Fibroblast of lung (primary cell): ENCODE measurements around the gene GNPTG. TPM values are rescaled to one million over a fixed set of nuclear protein-coding genes. Genes with fewer than 3 reads are reported as not detected.

Experiments used
- DNase-seq, 2 donors: peaks; one replicate each; pipeline versions ENCODE4 v3.0.0 to v3.0.0-alpha.2; 2010; ENCODE audit warnings: low read depth in 2 of 2
- H2AFZ ChIP-seq: 2 replicates; pipeline ENCODE4 v1.5.1; 2012; ENCODE audit warnings: low read length, control low read depth, inconsistent platforms
- H3K27ac ChIP-seq: 2 replicates; pipeline ENCODE4 v1.5.1; 2011; ENCODE audit warnings: low read length, control low read depth; ENCODE audit not compliant: insufficient read depth
- H3K27me3 ChIP-seq: 2 replicates; pipeline ENCODE4 v1.5.1; 2011; ENCODE audit warnings: mild to moderate bottlenecking, low read length; ENCODE audit not compliant: control insufficient read depth, insufficient read depth
- H3K36me3 ChIP-seq: 2 replicates; pipeline ENCODE4 v1.5.1; 2011; ENCODE audit warnings: low read length; ENCODE audit not compliant: control insufficient read depth, insufficient read depth
- H3K4me1 ChIP-seq: 2 replicates; pipeline ENCODE4 v1.5.1; 2011; ENCODE audit warnings: low read length; ENCODE audit not compliant: control insufficient read depth, insufficient read depth; ENCODE audit errors: extremely low read depth
- H3K4me2 ChIP-seq: 2 replicates; pipeline ENCODE4 v1.5.1; 2011; ENCODE audit warnings: low read length, control low read depth; ENCODE audit not compliant: insufficient read depth; ENCODE audit errors: extremely low read depth
- H3K4me3 ChIP-seq, 4 experiments: fragments of 200-600 bp in 1 of 4; sonication (generic) in 1 of 4; replicated peaks in 1 of 4; 2 replicates each; pipeline ENCODE4 v1.5.1; 2011 to 2016; ENCODE audit warnings: low read length in 4 of 4, low read depth in 3 of 4, mild to moderate bottlenecking in 3 of 4, control low read depth in 2 of 4, inconsistent platforms in 1 of 4, mixed read lengths in 1 of 4; ENCODE audit not compliant: insufficient read depth in 1 of 4; ENCODE audit errors: control extremely low read depth in 1 of 4
- H3K79me2 ChIP-seq: 2 replicates; pipeline ENCODE4 v1.5.1; 2012; ENCODE audit warnings: mild to moderate bottlenecking, low read length, inconsistent platforms; ENCODE audit not compliant: control insufficient read depth, insufficient read depth
- H3K9ac ChIP-seq: 2 replicates; pipeline ENCODE4 v1.5.1; 2011; ENCODE audit warnings: mild to moderate bottlenecking, low read length, control low read depth; ENCODE audit not compliant: insufficient read depth
- H3K9me3 ChIP-seq: 2 replicates; pipeline ENCODE4 v1.5.1; 2012; ENCODE audit warnings: low read depth, low read length; ENCODE audit not compliant: control insufficient read depth, insufficient read depth
- H4K20me1 ChIP-seq: 2 replicates; pipeline ENCODE4 v1.5.1; 2011; ENCODE audit warnings: low read length; ENCODE audit not compliant: control insufficient read depth, insufficient read depth; ENCODE audit errors: extremely low read depth
- CTCF ChIP-seq, 2 donors: IDR thresholded peaks in 1 of 2; conservative IDR thresholded peaks in 1 of 2; 1 replicate in 1 of 2; 2 replicates in 1 of 2; pipeline ENCODE4 v1.5.1; 2011 to 2012; ENCODE audit warnings: low read length in 2 of 2, control low read depth in 1 of 2, inconsistent platforms in 1 of 2, low read depth in 1 of 2, mild to moderate bottlenecking in 1 of 2
- EZH2 ChIP-seq: IDR thresholded peaks from 2 replicates; pipeline ENCODE4 v1.5.1; 2012; ENCODE audit warnings: low read length, control low read depth, mild to moderate bottlenecking; ENCODE audit errors: missing control alignments
- polyA plus RNA-seq, 2 donors: library from polyadenylated mRNA; depleted of rRNA in 1 of 2; stranded (reverse) in 1 of 2; unstranded in 1 of 2; fragments of >200 nt; gene quantifications; 2 replicates each; pipeline ENCODE4 v1.2.1, GENCODE V29; 2011 to 2012; ENCODE audit warnings: missing spikeins in 1 of 2
- total RNA-seq: library from RNA; depleted of rRNA; stranded (reverse); fragments of >200 nt; gene quantifications from 2 replicates; pipeline ENCODE4 v1.2.1, GENCODE V29; 2014

The GNPTG gene
- total and polyA plus RNA-seq, 2 donors (not counting 1 experiment from before 2014, with no cell fraction given), result 40.8 to 43.2 TPM

- no peak overlapping the region for H3K9ac ChIP-seq
- H3K4me3 ChIP-seq, result no peak overlapping the region
- H3K9me3 ChIP-seq, result no peaks in the 10 kb centered on the region
- no peak for TF ChIP-seq EZH2
- no peak for TF ChIP-seq CTCF (conservative IDR thresholded peaks at IDR 0.05 in 1 of 2, IDR thresholded peaks at IDR 0.05 in 1 of 2; ENCODE audit: low read depth in 1 of 2, low read length in 2 of 2)
- no peaks in the 10 kb centered on the region for H3K79me2 ChIP-seq
- no peak overlapping the region for H3K27ac ChIP-seq
- peaks cover 4% of the 10 kb centered on the region for H3K36me3 ChIP-seq
- H3K4me1 ChIP-seq, result no peaks in the 10 kb centered on the region
- H4K20me1 ChIP-seq, result no peaks in the 10 kb centered on the region
- no peak overlapping the region for H3K4me2 ChIP-seq
- H2AFZ ChIP-seq, result no peak overlapping the region
- H3K27me3 ChIP-seq, result no peaks in the 10 kb centered on the region
- DNase-seq, result no peak
Observed at GRCh38 chr16:1377406-1378010, 25.8 kb downstream of the GNPTG start.

GRCh38 chr16:1378087-1378803 is 26.5 kb downstream of the GNPTG start:
- Histone ChIP-seq H3K4me3 (peak overlapping the region in 2 of 4 experiments; percentile 30 to 58), H4K20me1 (no peaks in the 10 kb centered on the region), H2AFZ (no peak overlapping the region), H3K79me2 (no peaks in the 10 kb centered on the region), H3K9ac (no peak overlapping the region), H3K9me3 (no peaks in the 10 kb centered on the region), H3K4me2 (peak overlapping the region; percentile 66), H3K27me3 (no peaks in the 10 kb centered on the region), H3K27ac (peak overlapping the region; percentile 86), H3K36me3 (peaks cover 4% of the 10 kb centered on the region), H3K4me1 (no peaks in the 10 kb centered on the region)
- DNase-seq, result no peak
- TF ChIP-seq EZH2 (no peak), CTCF (conservative IDR thresholded peaks at IDR 0.05 in 1 of 2, IDR thresholded peaks at IDR 0.05 in 1 of 2; ENCODE audit: low read depth in 1 of 2, low read length in 2 of 2) (no peak)

DNA sequence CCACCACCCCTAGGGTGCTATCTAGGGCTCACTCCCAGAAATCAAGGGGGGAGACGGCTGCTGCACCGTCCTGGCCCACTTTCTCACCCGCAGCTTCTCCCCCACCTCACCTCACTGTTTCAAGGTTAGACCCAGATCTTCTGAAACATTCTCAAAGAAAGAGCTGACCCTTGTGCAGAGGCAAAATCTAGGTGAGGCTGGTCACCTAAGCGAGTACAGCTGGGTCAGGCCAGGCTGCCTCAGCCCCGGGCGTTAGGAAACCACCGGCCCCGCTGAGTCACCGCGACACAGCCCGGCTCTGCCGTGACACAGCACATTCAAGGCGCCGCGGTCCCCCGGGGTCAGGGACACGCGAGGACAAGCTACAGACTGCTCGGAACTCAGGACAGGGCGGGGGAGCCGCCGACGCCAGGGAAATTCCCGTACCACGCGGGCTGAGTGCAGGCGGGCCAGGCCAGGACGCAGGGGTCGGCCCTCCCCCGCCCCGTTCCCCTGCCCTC is 27.1 kb downstream of the GNPTG start:
- H3K27ac ChIP-seq, result peak overlapping the region; percentile 86
- H3K27me3 ChIP-seq, result no peaks in the 10 kb centered on the region
- H2AFZ ChIP-seq, result no peak overlapping the region
- no peaks in the 10 kb centered on the region for H4K20me1 ChIP-seq
- no peak for TF ChIP-seq EZH2
- H3K4me1 ChIP-seq, result no peaks in the 10 kb centered on the region
- H3K4me2 ChIP-seq, result peak overlapping the region; percentile 66
- peaks cover 4% of the 10 kb centered on the region for H3K36me3 ChIP-seq
- peak overlapping the region; percentile 71 for H3K9ac ChIP-seq
- peak; percentile 50 to 65 for DNase-seq
- H3K4me3 ChIP-seq, result peak overlapping the region; percentile 30 to 58 (median 45)
- no peaks in the 10 kb centered on the region for H3K79me2 ChIP-seq
- H3K9me3 ChIP-seq, result no peaks in the 10 kb centered on the region
